ENCODE results near the gene EPHA10.

DNA sequence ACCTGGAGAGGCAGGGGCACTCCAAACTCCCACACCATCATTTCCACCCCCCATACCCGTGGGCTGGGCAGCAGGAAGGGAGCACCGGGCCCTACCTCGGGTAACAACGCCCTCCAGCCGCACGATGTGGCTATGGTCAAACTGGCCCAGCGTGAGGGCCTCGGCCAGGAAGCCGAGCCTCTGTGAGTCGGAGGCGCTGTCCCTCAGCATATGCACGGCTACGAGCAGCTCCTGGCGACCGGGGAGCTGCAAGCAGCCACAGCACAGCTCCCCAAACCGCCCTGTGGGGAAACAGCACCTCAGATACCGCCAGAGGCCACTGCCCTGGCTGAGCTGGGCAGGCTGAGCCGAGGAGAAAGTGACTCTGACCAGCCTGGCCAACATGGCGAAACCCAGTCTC lies 43.4 kb downstream of the EPHA10 start:
- TF ChIP-seq CTCF (IDR thresholded peaks at IDR 0.05), result no peak
- no peak for TF ChIP-seq EP300 (IDR thresholded peaks at IDR 0.05)
- no peak for TF ChIP-seq POLR2AphosphoS5 (IDR thresholded peaks at IDR 0.05)
